CD14-positive monocyte (primary cell): Measurements from ENCODE around the gene BMI1. TPM values are rescaled to one million over a fixed set of nuclear protein-coding genes. Genes with fewer than 3 reads are reported as not detected.

ENCODE experiments used
- DNase-seq, 3 donors: peaks; one replicate each; pipeline ENCODE4 v3.0.0-alpha.2; 2011 to 2022
- H2AFZ ChIP-seq: 2 replicates; pipeline ENCODE4 v1.6.0; 2012; ENCODE audit warnings: mild to moderate bottlenecking, low read depth, low read length, inconsistent platforms; ENCODE audit not compliant: insufficient read depth, poor library complexity, severe bottlenecking
- H3K27ac ChIP-seq, 2 donors: 1 replicate in 1 of 2; 2 replicates in 1 of 2; pipeline ENCODE4 v1.5.1; 2012 to 2013; ENCODE audit warnings: low read length in 2 of 2, control low read depth in 1 of 2, inconsistent platforms in 1 of 2, low read depth in 1 of 2, mild to moderate bottlenecking in 1 of 2
- H3K27me3 ChIP-seq, 2 donors: one replicate each; pipeline versions ENCODE4 v1.6.0 to v1.6.1; 2011 to 2013; ENCODE audit warnings: low read length in 2 of 2; ENCODE audit not compliant: control insufficient read depth in 2 of 2, insufficient read depth in 2 of 2
- H3K36me3 ChIP-seq, 2 donors: replicated peaks in 1 of 2; 1 replicate in 1 of 2; 2 replicates in 1 of 2; pipeline versions ENCODE4 v1.5.1 to v1.6.1; 2012 to 2013; ENCODE audit warnings: low read length in 2 of 2, control low read depth in 1 of 2, inconsistent platforms in 1 of 2, mild to moderate bottlenecking in 1 of 2; ENCODE audit not compliant: insufficient read depth in 2 of 2, control insufficient read depth in 1 of 2
- H3K4me1 ChIP-seq, 2 donors: 1 replicate in 1 of 2; 2 replicates in 1 of 2; pipeline versions ENCODE4 v1.5.1 to v1.6.1; 2012 to 2013; ENCODE audit warnings: low read length in 2 of 2, control low read depth in 1 of 2, inconsistent platforms in 1 of 2, mild to moderate bottlenecking in 1 of 2, moderate library complexity in 1 of 2; ENCODE audit not compliant: insufficient read depth in 2 of 2, control insufficient read depth in 1 of 2
- H3K4me2 ChIP-seq: replicated peaks from 2 replicates; pipeline ENCODE3; 2012; ENCODE audit warnings: low read length, moderate library complexity, mild to moderate bottlenecking; ENCODE audit not compliant: poor library complexity, severe bottlenecking; ENCODE audit errors: extremely low read depth
- H3K4me3 ChIP-seq, 3 experiments: fragments of 200-600 bp in 1 of 3; sonication (generic) in 1 of 3; replicated peaks in 1 of 3; 1 replicate in 2 of 3; 2 replicates in 1 of 3; pipeline ENCODE4 v1.5.1; 2011 to 2013; ENCODE audit warnings: low read length in 3 of 3, mild to moderate bottlenecking in 3 of 3, control low read depth in 2 of 3, low read depth in 2 of 3, inconsistent platforms in 1 of 3, moderate library complexity in 1 of 3
- H3K79me2 ChIP-seq: 2 replicates; pipeline ENCODE4 v1.6.0; 2012; ENCODE audit warnings: mild to moderate bottlenecking, control low read depth, inconsistent platforms, low read length, moderate library complexity; ENCODE audit not compliant: insufficient read depth
- H3K9ac ChIP-seq: 2 replicates; pipeline ENCODE4 v1.6.0; 2017; ENCODE audit warnings: low read length, mild to moderate bottlenecking; ENCODE audit not compliant: insufficient read depth, poor library complexity, severe bottlenecking
- H3K9me3 ChIP-seq, 2 donors: replicated peaks in 1 of 2; 1 replicate in 1 of 2; 2 replicates in 1 of 2; pipeline versions ENCODE4 v1.5.1 to v1.6.1; 2012 to 2013; ENCODE audit warnings: low read length in 2 of 2, control low read depth in 1 of 2; ENCODE audit not compliant: control insufficient read depth in 1 of 2, insufficient read depth in 1 of 2
- H4K20me1 ChIP-seq: 2 replicates; pipeline ENCODE4 v1.6.0; 2012; ENCODE audit warnings: mild to moderate bottlenecking, low read length, control low read depth, moderate library complexity; ENCODE audit not compliant: insufficient read depth
- H3K27ac Mint-ChIP-seq, 7 donors: one replicate each; pipeline ENCODE4 v1.8.0; 2020; ENCODE audit warnings: mild to moderate bottlenecking in 7 of 7, mixed read lengths in 7 of 7, moderate library complexity in 6 of 7, inconsistent platforms in 2 of 7
- H3K27me3 Mint-ChIP-seq, 3 donors: one replicate each; pipeline ENCODE4 v1.8.0; 2021 to 2022; ENCODE audit warnings: low read depth in 3 of 3, mild to moderate bottlenecking in 3 of 3, mixed read lengths in 3 of 3, moderate library complexity in 3 of 3, inconsistent platforms in 1 of 3
- H3K36me3 Mint-ChIP-seq, 2 donors: one replicate each; pipeline ENCODE4 v1.8.0; 2020; ENCODE audit warnings: mixed read lengths in 2 of 2, inconsistent platforms in 1 of 2, mild to moderate bottlenecking in 1 of 2
- H3K4me1 Mint-ChIP-seq: one replicate; pipeline ENCODE4 v1.8.0; 2020; ENCODE audit warnings: mild to moderate bottlenecking, mixed read lengths
- H3K4me3 Mint-ChIP-seq, 2 donors: one replicate each; pipeline ENCODE4 v1.8.0; 2020; ENCODE audit warnings: mild to moderate bottlenecking in 2 of 2, mixed read lengths in 2 of 2, moderate library complexity in 1 of 2
- H3K9me3 Mint-ChIP-seq, 7 donors: one replicate each; pipeline ENCODE4 v1.8.0; 2020 to 2022; ENCODE audit warnings: mixed read lengths in 7 of 7, mild to moderate bottlenecking in 6 of 7, moderate library complexity in 6 of 7, inconsistent platforms in 2 of 7
- CTCF ChIP-seq: fragments of 200-600 bp; IDR thresholded peaks from one replicate; pipeline ENCODE4 v1.8.0; 2022; ENCODE audit warnings: antibody characterized with exemption, mild to moderate bottlenecking
- WGBS: methylation state at CpG from one replicate; pipeline ENCODE4 v1.1.5; 2013; ENCODE audit warnings: missing lambda C conversion rate; ENCODE audit not compliant: insufficient coverage; 5-methylcytosine and 5-hydroxymethylcytosine counted together
- intact Hi-C, 2 donors: fragments of 100-400 bp; cut with micrococcal nuclease; formaldehyde crosslinking; loops; one replicate each; pipeline versions ENCODE4 v1.15.0 to v1.15.1; 2023
- polyA plus RNA-seq, 3 donors: library from polyadenylated mRNA; depleted of rRNA in 1 of 3; unstranded in 2 of 3; stranded (reverse) in 1 of 3; fragments of 300-500 nt in 2 of 3; fragments of >200 nt in 1 of 3; fragmentation: Illumina TruSeq in 2 of 3; gene quantifications; 1 replicate in 2 of 3; 2 replicates in 1 of 3; pipeline ENCODE4 v1.2.3, GENCODE V29; 2012 to 2021

Gene BMI1
- polyA plus RNA-seq, 3 donors, result 7.5 to 11.9 (median 11.0) TPM

DNA sequence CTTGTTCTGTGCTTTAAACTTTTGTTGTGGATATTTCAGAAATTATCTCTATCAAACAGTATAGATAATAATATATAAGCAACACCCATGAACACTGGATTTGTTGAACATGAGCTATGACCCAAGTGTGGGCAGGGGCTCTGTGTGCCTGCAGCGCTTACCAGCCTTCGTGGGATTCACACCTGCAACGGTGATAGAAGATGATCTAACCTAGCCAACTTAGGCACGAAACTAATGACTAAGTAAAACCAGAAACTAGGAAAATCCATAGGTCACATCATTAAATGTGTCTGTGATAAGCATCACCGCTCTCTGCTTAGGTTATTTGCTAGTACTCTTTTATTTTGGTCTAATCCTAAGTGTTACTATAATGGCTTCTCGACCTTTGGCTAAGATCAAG, 42.4 kb downstream of the BMI1 start:
- Histone ChIP-seq H3K4me1 (no peaks in the 10 kb centered on the region), H3K9ac (no peak overlapping the region), H2AFZ (no peak overlapping the region), H3K27ac (no peak overlapping the region), H3K79me2 (no peaks in the 10 kb centered on the region), H3K4me2 (no peak overlapping the region), H3K9me3 (no peaks in the 10 kb centered on the region), H3K4me3 (no peak overlapping the region), H3K27me3 (no peaks in the 10 kb centered on the region), H3K36me3 (no peaks in the 10 kb centered on the region), H4K20me1 (no peaks in the 10 kb centered on the region)
- Mint-ChIP-seq H3K4me3 (no peak overlapping the region), H3K27ac (no peak overlapping the region), H3K4me1 (peaks cover 7% of the 10 kb centered on the region), H3K9me3 (no peaks in the 10 kb centered on the region), H3K36me3 (no peaks in the 10 kb centered on the region), H3K27me3 (peaks cover 0 to 4% (median 2%) of the 10 kb centered on the region in 3 donors)
- no peak for DNase-seq
- intact Hi-C loops, result no loop called here
- WGBS, result 100% methylated on average over 1 of the region's 6 CpGs
- no peak for TF ChIP-seq CTCF

DNA sequence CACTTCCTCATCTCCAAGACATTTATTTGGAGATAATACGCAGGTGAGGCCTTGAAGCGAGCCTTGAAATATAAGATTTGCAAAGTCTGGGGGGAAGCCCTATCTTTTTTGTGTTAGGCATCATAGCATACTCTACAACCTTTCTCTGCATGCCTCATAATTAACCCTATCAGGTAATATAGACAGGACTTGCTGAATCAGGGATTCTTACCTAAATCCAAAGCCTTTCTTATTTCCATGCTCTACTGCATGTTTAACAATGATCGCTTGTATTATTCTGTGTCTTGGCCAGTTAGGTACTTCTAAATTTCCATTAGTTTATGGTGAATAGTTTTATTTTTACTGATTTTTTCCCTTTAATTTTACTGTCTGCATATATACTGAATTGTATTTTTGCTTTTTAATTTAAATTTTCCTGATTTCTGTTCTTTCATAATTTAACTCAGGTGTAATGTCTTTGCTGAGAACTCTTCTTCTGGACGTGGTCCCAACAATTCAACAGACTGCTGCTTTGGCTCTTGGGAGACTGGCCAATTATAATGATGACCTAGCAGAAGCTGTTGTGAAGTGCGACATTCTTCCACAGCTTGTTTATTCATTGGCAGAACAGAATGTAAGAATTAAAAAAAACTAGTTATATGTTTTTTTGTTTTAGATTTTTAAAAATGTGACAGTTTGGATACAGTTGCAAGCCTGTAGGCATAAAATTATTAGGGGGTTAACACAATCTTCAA, 43.7 kb downstream of the BMI1 start:
- intact Hi-C loops, result no loop called here
- no peak overlapping the region for H3K9ac ChIP-seq
- no peak overlapping the region for H2AFZ ChIP-seq
- peaks cover 17% of the 10 kb centered on the region for H3K4me1 Mint-ChIP-seq
- no peaks in the 10 kb centered on the region for H3K36me3 Mint-ChIP-seq
- no peak overlapping the region for H3K4me3 Mint-ChIP-seq
- no peak overlapping the region for H3K27ac ChIP-seq
- no peaks in the 10 kb centered on the region for H3K9me3 Mint-ChIP-seq
- H3K27me3 ChIP-seq, result no peaks in the 10 kb centered on the region
- no peak for TF ChIP-seq CTCF
- peaks cover 7 to 10% of the 10 kb centered on the region in 2 donors for H3K4me1 ChIP-seq
- peaks cover 0 to 4% (median 2%) of the 10 kb centered on the region in 3 donors for H3K27me3 Mint-ChIP-seq
- H3K9me3 ChIP-seq, result no peaks in the 10 kb centered on the region
- DNase-seq, result no peak
- no CpG with 5 or more reads among the region's 5 CpGs for WGBS
- no peaks in the 10 kb centered on the region for H3K36me3 ChIP-seq
- H4K20me1 ChIP-seq, result no peaks in the 10 kb centered on the region
- no peak overlapping the region for H3K4me2 ChIP-seq
- H3K79me2 ChIP-seq, result no peaks in the 10 kb centered on the region
- no peak overlapping the region for H3K27ac Mint-ChIP-seq
- H3K4me3 ChIP-seq, result no peak overlapping the region
